Erythroblast (primary cell): ENCODE results near the gene GLUL.

Experiments used
- GATA1 ChIP-seq: IDR thresholded peaks from 2 replicates; pipeline ENCODE4 v1.6.1; 2011; ENCODE audit warnings: low read depth, mild to moderate bottlenecking, control low read depth, low read length, moderate library complexity
- POLR2A ChIP-seq: IDR thresholded peaks from 2 replicates; pipeline ENCODE4 v1.6.1; 2011; ENCODE audit warnings: mild to moderate bottlenecking, low read length

DNA sequence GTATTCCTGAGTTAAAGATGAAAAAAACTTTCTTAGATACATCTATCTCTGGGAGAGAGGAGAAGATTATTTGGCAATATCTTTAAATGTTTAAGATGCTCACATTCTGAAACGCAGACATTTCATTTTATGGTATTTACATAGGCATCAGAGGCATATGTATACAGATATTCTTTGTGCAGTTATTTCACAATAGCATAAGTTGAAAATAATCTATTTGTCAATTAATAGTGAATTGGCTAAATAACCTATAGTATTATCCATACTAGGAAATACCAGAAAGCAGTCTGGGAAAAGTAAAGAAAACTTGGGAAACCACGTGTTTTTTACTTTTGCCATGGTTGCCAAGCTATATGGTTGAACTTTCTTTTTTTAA lies 35.9 kb downstream of the GLUL start:
- TF ChIP-seq POLR2A (no peak), GATA1 (no peak)
